HepG2 (cell line): Measurements from ENCODE around the gene DAZAP1. TPM values are rescaled to one million over a fixed set of nuclear protein-coding genes. Genes with fewer than 3 reads are reported as not detected.
A peak's percentile ranks its signal among the peaks of the same experiment; 100 is the strongest.

Experiments
- ATAD3A ChIP-seq: sonication (generic); formaldehyde crosslinking; IDR thresholded peaks from 2 replicates; pipeline ENCODE4 v1.4.0; 2020; ENCODE audit warnings: missing genetic modification reagents
- CHD4 ChIP-seq: fragments of 200-600 bp; sonication (generic); IDR thresholded peaks from 2 replicates; pipeline ENCODE4 v1.7.0; 2017; ENCODE audit warnings: mild to moderate bottlenecking, low read length, borderline replicate concordance
- ESRRA ChIP-seq: sonication (generic); formaldehyde crosslinking; IDR thresholded peaks from 2 replicates; pipeline ENCODE4 v1.5.1; 2020; ENCODE audit warnings: mild to moderate bottlenecking, low read depth, missing genetic modification reagents
- MAX ChIP-seq: IDR thresholded peaks from 2 replicates; pipeline ENCODE4 v1.6.1; 2012; ENCODE audit warnings: inconsistent platforms
- NR2F1 ChIP-seq, 2 experiments: fragments of 450-650 bp in 1 of 2; formaldehyde crosslinking in 1 of 2; IDR thresholded peaks; 2 replicates each; pipeline versions ENCODE4 v1.5.0 to v1.6.1; 2016 to 2020; ENCODE audit warnings: mild to moderate bottlenecking in 1 of 2, missing compliant biosample characterization in 1 of 2, missing genetic modification reagents in 1 of 2, moderate library complexity in 1 of 2
- SPEN ChIP-seq: sonication (generic); formaldehyde crosslinking; IDR thresholded peaks from 2 replicates; pipeline ENCODE4 v1.5.1; 2020; ENCODE audit warnings: low read depth, mild to moderate bottlenecking, missing genetic modification reagents
- TBX2 ChIP-seq: sonication (generic); formaldehyde crosslinking; IDR thresholded peaks from 2 replicates; pipeline ENCODE4 v1.5.0; 2020; ENCODE audit warnings: missing genetic modification reagents, mild to moderate bottlenecking, borderline replicate concordance
- YY1 ChIP-seq: IDR thresholded peaks from 2 replicates; pipeline ENCODE4 v1.6.1; 2011; ENCODE audit warnings: low read length, low read depth, moderate library complexity, mild to moderate bottlenecking; ENCODE audit not compliant: insufficient read depth, insufficient replicate concordance
- ZBTB49 ChIP-seq: sonication (generic); formaldehyde crosslinking; IDR thresholded peaks from 2 replicates; pipeline ENCODE4 v1.4.0; 2020; ENCODE audit warnings: missing genetic modification reagents, borderline replicate concordance
- ZFP82 ChIP-seq: sonication (generic); formaldehyde crosslinking; IDR thresholded peaks from 2 replicates; pipeline ENCODE4 v1.5.1; 2020; ENCODE audit warnings: mild to moderate bottlenecking, missing genetic modification reagents, borderline replicate concordance
- ZFYVE20 ChIP-seq: sonication (generic); formaldehyde crosslinking; IDR thresholded peaks from 2 replicates; pipeline ENCODE4 v1.8.0; 2023; ENCODE audit warnings: low read depth, mild to moderate bottlenecking, moderate library complexity, missing genetic modification reagents, borderline replicate concordance
- ZNF207 ChIP-seq: fragments of 450-650 bp; IDR thresholded peaks from 2 replicates; pipeline ENCODE4 v1.6.1; 2016; ENCODE audit warnings: antibody characterized with exemption, borderline replicate concordance
- ZNF550 ChIP-seq: sonication (generic); formaldehyde crosslinking; IDR thresholded peaks from 2 replicates; pipeline ENCODE4 v1.4.0; 2020; ENCODE audit warnings: mild to moderate bottlenecking, missing genetic modification reagents, borderline replicate concordance
- ZNF616 ChIP-seq: sonication (generic); formaldehyde crosslinking; IDR thresholded peaks from 2 replicates; pipeline ENCODE4 v1.5.0; 2020; ENCODE audit warnings: low read depth, mild to moderate bottlenecking, missing genetic modification reagents
- ZNF780A ChIP-seq: sonication (generic); formaldehyde crosslinking; IDR thresholded peaks from 2 replicates; pipeline ENCODE4 v1.8.0; 2022; ENCODE audit warnings: mild to moderate bottlenecking, missing genetic modification reagents, moderate library complexity
- polyA plus RNA-seq, 8 experiments: library from polyadenylated mRNA; depleted of rRNA in 3 of 8; stranded (reverse) in 7 of 8; unstranded in 1 of 8; fragments of >200 nt; fragmentation: Illumina TruSeq in 4 of 8; extraction: Trizol in 4 of 8; gene quantifications; 2 replicates each; pipeline versions ENCODE4 v1.2.1 to v1.2.3, GENCODE V29; 2011 to 2016; ENCODE audit warnings: low read depth in 4 of 8, missing spikeins in 1 of 8, mixed read lengths in 1 of 8; ENCODE audit not compliant: insufficient read depth in 1 of 8
- total RNA-seq, 5 experiments: library from RNA; depleted of rRNA; stranded (reverse); fragments of >200 nt; fragmentation: Illumina TruSeq; extraction: Trizol; gene quantifications; 2 replicates each; pipeline ENCODE4 v1.2.3, GENCODE V29; 2016; ENCODE audit warnings: low read depth in 1 of 5
- TF ChIP-seq, protein P1 (sequence below): sonication (generic); formaldehyde crosslinking; IDR thresholded peaks from 2 replicates; pipeline ENCODE4 v1.4.0; 2020; ENCODE audit warnings: missing genetic modification reagents
- TF ChIP-seq, protein P2 (sequence below): sonication (generic); formaldehyde crosslinking; IDR thresholded peaks from 2 replicates; pipeline ENCODE4 v1.4.0; 2020; ENCODE audit warnings: missing genetic modification reagents, borderline replicate concordance
- TF ChIP-seq, protein P3 (sequence below): sonication (generic); formaldehyde crosslinking; IDR thresholded peaks from 2 replicates; pipeline ENCODE4 v1.8.1; 2023; ENCODE audit warnings: mild to moderate bottlenecking, missing genetic modification reagents, borderline replicate concordance

DAZAP1 gene
- total and polyA plus RNA-seq, 2 of the 13 experiments (the other 11 are each of a cell fraction or from before 2014, with no cell fraction given): 63.3 to 79.2 TPM

DNA sequence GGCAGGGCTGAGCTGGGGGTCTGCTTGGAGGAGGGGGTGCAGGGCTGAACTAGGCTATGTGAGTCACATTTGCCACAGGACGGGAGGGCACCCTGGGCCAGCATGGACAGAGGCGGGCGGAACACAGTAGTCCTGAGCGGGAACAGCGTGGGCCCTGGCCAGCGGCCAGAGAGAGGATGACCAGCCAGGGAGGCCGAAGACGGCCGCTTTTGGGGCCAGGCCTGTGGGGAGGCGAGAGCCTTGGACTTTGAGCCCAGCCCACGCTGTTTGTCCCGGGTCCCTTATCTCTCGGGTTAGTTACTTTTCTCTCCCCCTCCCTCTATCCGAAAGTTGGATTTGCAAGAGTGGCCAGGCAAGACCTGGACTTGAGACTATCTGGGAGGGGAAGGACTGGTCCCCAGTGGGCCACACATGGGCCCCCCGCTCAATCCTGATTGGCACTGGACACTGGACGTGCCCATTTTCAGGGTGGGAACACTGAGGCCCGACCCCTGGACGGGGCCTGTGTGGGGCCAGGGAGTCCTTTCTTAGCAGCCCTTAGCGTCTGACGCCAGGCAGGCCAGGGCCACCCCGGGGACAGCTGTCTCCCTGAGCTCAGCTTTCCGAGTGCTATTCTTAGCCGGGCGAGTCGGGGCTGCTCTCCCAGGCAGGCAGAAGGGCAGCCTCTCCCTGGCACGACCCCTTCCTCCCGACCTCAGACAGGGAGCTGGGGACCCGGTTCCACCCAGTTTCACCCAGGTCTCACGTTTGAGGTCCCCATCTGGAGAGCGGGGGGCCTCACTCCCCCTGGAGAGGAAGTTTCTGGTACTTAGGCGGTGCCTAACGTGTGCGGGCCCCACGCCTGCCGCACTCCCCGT is 6.9 kb upstream of the DAZAP1 start (continued):
- TF ChIP-seq ZBTB49 (no peak), TBX2 (CRISPR knock-in tag) (peak; percentile 84), ZNF207 (no peak), ESRRA (peak; percentile 36; the same call in 1 of the 2 replicates), ZNF550 (CRISPR knock-in tag) (no peak), ATAD3A (no peak), ZNF616 (CRISPR knock-in tag) (no peak), YY1 (no peak), ZFYVE20 (no peak), NR2F1 (CRISPR knock-in tag; IDR thresholded peaks at IDR 0.05) (peak in 1 of 2 experiments; percentile 36; a peak in 1 of 4 replicates), CHD4 (peak; percentile 98), MAX (peak; percentile 71), ZNF780A (CRISPR knock-in tag) (no peak), ZFP82 (CRISPR knock-in tag) (0 out of 2 replicates have a peak, but pooled peaks have one; percentile 61), SPEN (CRISPR knock-in tag) (peak; percentile 33; the same call in 1 of the 2 replicates)
- TF ChIP-seq, protein P1, sequence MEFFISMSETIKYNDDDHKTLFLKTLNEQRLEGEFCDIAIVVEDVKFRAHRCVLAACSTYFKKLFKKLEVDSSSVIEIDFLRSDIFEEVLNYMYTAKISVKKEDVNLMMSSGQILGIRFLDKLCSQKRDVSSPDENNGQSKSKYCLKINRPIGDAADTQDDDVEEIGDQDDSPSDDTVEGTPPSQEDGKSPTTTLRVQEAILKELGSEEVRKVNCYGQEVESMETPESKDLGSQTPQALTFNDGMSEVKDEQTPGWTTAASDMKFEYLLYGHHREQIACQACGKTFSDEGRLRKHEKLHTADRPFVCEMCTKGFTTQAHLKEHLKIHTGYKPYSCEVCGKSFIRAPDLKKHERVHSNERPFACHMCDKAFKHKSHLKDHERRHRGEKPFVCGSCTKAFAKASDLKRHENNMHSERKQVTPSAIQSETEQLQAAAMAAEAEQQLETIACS: peak; percentile 63; the same call in 1 of the 2 replicates
- TF ChIP-seq, protein P2, sequence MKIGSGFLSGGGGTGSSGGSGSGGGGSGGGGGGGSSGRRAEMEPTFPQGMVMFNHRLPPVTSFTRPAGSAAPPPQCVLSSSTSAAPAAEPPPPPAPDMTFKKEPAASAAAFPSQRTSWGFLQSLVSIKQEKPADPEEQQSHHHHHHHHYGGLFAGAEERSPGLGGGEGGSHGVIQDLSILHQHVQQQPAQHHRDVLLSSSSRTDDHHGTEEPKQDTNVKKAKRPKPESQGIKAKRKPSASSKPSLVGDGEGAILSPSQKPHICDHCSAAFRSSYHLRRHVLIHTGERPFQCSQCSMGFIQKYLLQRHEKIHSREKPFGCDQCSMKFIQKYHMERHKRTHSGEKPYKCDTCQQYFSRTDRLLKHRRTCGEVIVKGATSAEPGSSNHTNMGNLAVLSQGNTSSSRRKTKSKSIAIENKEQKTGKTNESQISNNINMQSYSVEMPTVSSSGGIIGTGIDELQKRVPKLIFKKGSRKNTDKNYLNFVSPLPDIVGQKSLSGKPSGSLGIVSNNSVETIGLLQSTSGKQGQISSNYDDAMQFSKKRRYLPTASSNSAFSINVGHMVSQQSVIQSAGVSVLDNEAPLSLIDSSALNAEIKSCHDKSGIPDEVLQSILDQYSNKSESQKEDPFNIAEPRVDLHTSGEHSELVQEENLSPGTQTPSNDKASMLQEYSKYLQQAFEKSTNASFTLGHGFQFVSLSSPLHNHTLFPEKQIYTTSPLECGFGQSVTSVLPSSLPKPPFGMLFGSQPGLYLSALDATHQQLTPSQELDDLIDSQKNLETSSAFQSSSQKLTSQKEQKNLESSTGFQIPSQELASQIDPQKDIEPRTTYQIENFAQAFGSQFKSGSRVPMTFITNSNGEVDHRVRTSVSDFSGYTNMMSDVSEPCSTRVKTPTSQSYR (CRISPR knock-in tag): no peak; the same call in 1 of the 2 replicates
- TF ChIP-seq, protein P3, sequence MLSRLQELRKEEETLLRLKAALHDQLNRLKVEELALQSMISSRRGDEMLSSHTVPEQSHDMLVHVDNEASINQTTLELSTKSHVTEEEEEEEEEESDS: no peak
